ENCODE measurements around the gene DAZAP1. TPM values are rescaled to one million over a fixed set of nuclear protein-coding genes. Genes with fewer than 3 reads are reported as not detected.
"Not testable (repeated sequence)": the region's sequence is repeated elsewhere in the genome, so short reads cannot be mapped to it uniquely, and the experiment has no call there.

DAZAP1 gene
- total RNA-seq, 2 donors from 2014 or later: 154 to 179 TPM

- Histone ChIP-seq H3K9ac (ENCODE audit: extremely low read depth, low read length, poor library complexity, severe bottlenecking) (no peak overlapping the region), H3K27me3 (ENCODE audit: control insufficient read depth, insufficient read depth, low read length, poor library complexity, severe bottlenecking) (no peaks in the 10 kb centered on the region), H3K4me1 (ENCODE audit: control insufficient read depth, insufficient read depth, low read length) (peaks cover 6% of the 10 kb centered on the region), H3K27ac (ENCODE audit: low read depth, low read length) (no peak overlapping the region), H3K4me3 (ENCODE audit: low read length) (no peak overlapping the region), H3K36me3 (ENCODE audit: control insufficient read depth, insufficient read depth, low read length) (peaks cover 70% of the 10 kb centered on the region), H3K9me3 (ENCODE audit: control insufficient read depth, low read length) (no peaks in the 10 kb centered on the region)
- peaks cover 49% of the 10 kb centered on the region for H3K36me3 Mint-ChIP-seq (ENCODE audit: low read depth)
- TF ChIP-seq CTCF (conservative IDR thresholded peaks at IDR 0.05): no peak
- H3K4me3 Mint-ChIP-seq: no peak overlapping the region
- no peak for DNase-seq
- 94 to 97% methylated on average over 8 to 12 of the region's 13 CpGs for WGBS, 2 experiments (ENCODE audit: insufficient coverage in 1 of 2, insufficient read length in 1 of 2)
- no peaks in the 10 kb centered on the region for H3K27me3 Mint-ChIP-seq (ENCODE audit: insufficient read depth)
- H3K4me1 Mint-ChIP-seq: peaks cover 17% of the 10 kb centered on the region
- no peaks in the 10 kb centered on the region for H3K9me3 Mint-ChIP-seq
- peak overlapping the region; percentile 48 for H3K27ac Mint-ChIP-seq
Measured at GRCh38 chr19:1418496-1418775, 11.1 kb downstream of the DAZAP1 start.

GRCh38 chr19:1418951-1419738 is 11.8 kb downstream of the DAZAP1 start:
- 96 to 98% methylated on average over 15 to 21 of the region's 21 CpGs for WGBS, 2 experiments (ENCODE audit: insufficient coverage in 1 of 2, insufficient read length in 1 of 2)
- Mint-ChIP-seq H3K9me3 (no peaks in the 10 kb centered on the region), H3K4me3 (no peak overlapping the region), H3K27me3 (ENCODE audit: insufficient read depth) (no peaks in the 10 kb centered on the region), H3K4me1 (peaks cover 17% of the 10 kb centered on the region), H3K36me3 (ENCODE audit: low read depth) (peaks cover 52% of the 10 kb centered on the region), H3K27ac (no peak overlapping the region)
- no peak for TF ChIP-seq CTCF (conservative IDR thresholded peaks at IDR 0.05)
- Histone ChIP-seq H3K4me1 (ENCODE audit: control insufficient read depth, insufficient read depth, low read length) (peaks cover 6% of the 10 kb centered on the region), H3K27me3 (ENCODE audit: control insufficient read depth, insufficient read depth, low read length, poor library complexity, severe bottlenecking) (no peaks in the 10 kb centered on the region), H3K36me3 (ENCODE audit: control insufficient read depth, insufficient read depth, low read length) (peaks cover 71% of the 10 kb centered on the region), H3K4me3 (ENCODE audit: low read length) (no peak overlapping the region), H3K9me3 (ENCODE audit: control insufficient read depth, low read length) (no peaks in the 10 kb centered on the region), H3K9ac (ENCODE audit: extremely low read depth, low read length, poor library complexity, severe bottlenecking) (no peak overlapping the region), H3K27ac (ENCODE audit: low read depth, low read length) (no peak overlapping the region)
- no peak for DNase-seq

GRCh38 chr19:1420085-1420484 is 12.7 kb downstream of the DAZAP1 start:
- peaks cover 54% of the 10 kb centered on the region for H3K36me3 Mint-ChIP-seq (ENCODE audit: low read depth)
- not testable (repeated sequence) for H3K4me3 ChIP-seq (ENCODE audit: low read length); DNase-seq; H3K27ac ChIP-seq (ENCODE audit: low read depth, low read length); H3K27me3 Mint-ChIP-seq (ENCODE audit: insufficient read depth); H3K4me1 ChIP-seq (ENCODE audit: control insufficient read depth, insufficient read depth, low read length); H3K4me3 Mint-ChIP-seq; H3K9ac ChIP-seq (ENCODE audit: extremely low read depth, low read length, poor library complexity, severe bottlenecking); H3K27me3 ChIP-seq (ENCODE audit: control insufficient read depth, insufficient read depth, low read length, poor library complexity, severe bottlenecking); H3K27ac Mint-ChIP-seq; H3K9me3 Mint-ChIP-seq; H3K9me3 ChIP-seq (ENCODE audit: control insufficient read depth, low read length)
- peaks cover 76% of the 10 kb centered on the region for H3K36me3 ChIP-seq (ENCODE audit: control insufficient read depth, insufficient read depth, low read length)
- H3K4me1 Mint-ChIP-seq: peaks cover 14% of the 10 kb centered on the region
- WGBS, 2 experiments (ENCODE audit: insufficient coverage in 1 of 2, insufficient read length in 1 of 2): 93 to 95% methylated on average over 3 to 13 of the region's 43 CpGs

- Mint-ChIP-seq H3K4me3 (no peak overlapping the region), H3K4me1 (peaks cover 11% of the 10 kb centered on the region), H3K27me3 (ENCODE audit: insufficient read depth) (no peaks in the 10 kb centered on the region), H3K36me3 (ENCODE audit: low read depth) (peaks cover 57% of the 10 kb centered on the region), H3K9me3 (no peaks in the 10 kb centered on the region), H3K27ac (peak overlapping the region; percentile 49)
- no peaks in the 10 kb centered on the region for H3K27me3 ChIP-seq (ENCODE audit: control insufficient read depth, insufficient read depth, low read length, poor library complexity, severe bottlenecking)
- H3K9ac ChIP-seq (ENCODE audit: extremely low read depth, low read length, poor library complexity, severe bottlenecking): no peak overlapping the region
- peaks cover 6% of the 10 kb centered on the region for H3K4me1 ChIP-seq (ENCODE audit: control insufficient read depth, insufficient read depth, low read length)
- H3K4me3 ChIP-seq (ENCODE audit: low read length): no peak overlapping the region
- H3K9me3 ChIP-seq (ENCODE audit: control insufficient read depth, low read length): no peaks in the 10 kb centered on the region
- DNase-seq: no peak
- H3K36me3 ChIP-seq (ENCODE audit: control insufficient read depth, insufficient read depth, low read length): peaks cover 81% of the 10 kb centered on the region
- H3K27ac ChIP-seq (ENCODE audit: low read depth, low read length): no peak overlapping the region
- no peak for TF ChIP-seq CTCF (conservative IDR thresholded peaks at IDR 0.05)
- 94 to 96% methylated on average over 13 to 15 of the region's 15 CpGs for WGBS, 2 experiments (ENCODE audit: insufficient coverage in 1 of 2, insufficient read length in 1 of 2)
Measured at GRCh38 chr19:1420590-1420989, 13.2 kb downstream of the DAZAP1 start.

All from endodermal cell (in vitro differentiated cells).